ENCODE results near the gene C17orf50.

DNA sequence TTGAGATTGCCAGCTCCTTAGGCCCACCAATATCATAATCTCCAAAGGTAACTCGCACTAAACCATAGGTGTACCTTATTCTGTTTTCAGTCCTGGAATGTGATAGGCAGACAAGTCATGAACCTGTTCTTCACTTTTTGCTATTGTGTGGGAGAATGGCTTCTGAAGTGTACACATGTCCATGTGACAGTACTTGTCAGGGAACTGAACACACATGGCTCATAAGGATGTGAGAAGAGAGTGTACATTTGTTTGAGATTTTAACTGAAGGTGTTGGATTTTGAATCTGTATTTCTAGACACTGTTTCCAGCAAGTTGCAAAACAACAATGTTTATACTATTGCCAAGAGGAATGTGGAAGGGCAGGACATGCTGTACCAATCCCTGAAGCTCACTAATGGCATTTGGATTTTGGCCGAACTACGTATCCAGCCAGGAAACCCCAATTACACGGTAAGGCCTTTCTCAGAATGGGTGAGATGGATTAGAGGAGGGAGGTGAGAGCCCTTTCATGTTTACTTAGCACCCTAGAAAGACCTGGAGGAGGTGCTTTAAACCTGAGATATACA, 43.7 kb upstream of the C17orf50 start:
- no peak for TF ChIP-seq POLR2A (IDR thresholded peaks at IDR 0.05)
- TF ChIP-seq, protein P1, sequence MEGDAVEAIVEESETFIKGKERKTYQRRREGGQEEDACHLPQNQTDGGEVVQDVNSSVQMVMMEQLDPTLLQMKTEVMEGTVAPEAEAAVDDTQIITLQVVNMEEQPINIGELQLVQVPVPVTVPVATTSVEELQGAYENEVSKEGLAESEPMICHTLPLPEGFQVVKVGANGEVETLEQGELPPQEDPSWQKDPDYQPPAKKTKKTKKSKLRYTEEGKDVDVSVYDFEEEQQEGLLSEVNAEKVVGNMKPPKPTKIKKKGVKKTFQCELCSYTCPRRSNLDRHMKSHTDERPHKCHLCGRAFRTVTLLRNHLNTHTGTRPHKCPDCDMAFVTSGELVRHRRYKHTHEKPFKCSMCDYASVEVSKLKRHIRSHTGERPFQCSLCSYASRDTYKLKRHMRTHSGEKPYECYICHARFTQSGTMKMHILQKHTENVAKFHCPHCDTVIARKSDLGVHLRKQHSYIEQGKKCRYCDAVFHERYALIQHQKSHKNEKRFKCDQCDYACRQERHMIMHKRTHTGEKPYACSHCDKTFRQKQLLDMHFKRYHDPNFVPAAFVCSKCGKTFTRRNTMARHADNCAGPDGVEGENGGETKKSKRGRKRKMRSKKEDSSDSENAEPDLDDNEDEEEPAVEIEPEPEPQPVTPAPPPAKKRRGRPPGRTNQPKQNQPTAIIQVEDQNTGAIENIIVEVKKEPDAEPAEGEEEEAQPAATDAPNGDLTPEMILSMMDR (IDR thresholded peaks at IDR 0.05), result no peak

All from tibial nerve (tissue), 3 donors.